Endometrial microvascular endothelial cells (primary cell): ENCODE measurements around the gene APOO. TPM values are rescaled to one million over a fixed set of nuclear protein-coding genes. Genes with fewer than 3 reads are reported as not detected.
"Not testable (repeated sequence)": the region's sequence is repeated elsewhere in the genome, so short reads cannot be mapped to it uniquely, and the experiment has no call there.

Experiments used
- in situ Hi-C: cut with HindIII; loops from 2 replicates; pipeline ENCODE4 v1.10.0; 2017; ENCODE audit warnings: low sequenced_read_pairs, low pct_unique_long_range_greater_than_20kb; ENCODE audit errors: inconsistent ontology term
- total RNA-seq: library from RNA; depleted of rRNA; stranded (reverse); fragments of >200 nt; gene quantifications from one replicate; pipeline ENCODE4 v1.2.3, GENCODE V29; 2015; ENCODE audit errors: inconsistent ontology term

APOO gene
- total RNA-seq, 1 donor from 2014 or later: 16.1 TPM

DNA sequence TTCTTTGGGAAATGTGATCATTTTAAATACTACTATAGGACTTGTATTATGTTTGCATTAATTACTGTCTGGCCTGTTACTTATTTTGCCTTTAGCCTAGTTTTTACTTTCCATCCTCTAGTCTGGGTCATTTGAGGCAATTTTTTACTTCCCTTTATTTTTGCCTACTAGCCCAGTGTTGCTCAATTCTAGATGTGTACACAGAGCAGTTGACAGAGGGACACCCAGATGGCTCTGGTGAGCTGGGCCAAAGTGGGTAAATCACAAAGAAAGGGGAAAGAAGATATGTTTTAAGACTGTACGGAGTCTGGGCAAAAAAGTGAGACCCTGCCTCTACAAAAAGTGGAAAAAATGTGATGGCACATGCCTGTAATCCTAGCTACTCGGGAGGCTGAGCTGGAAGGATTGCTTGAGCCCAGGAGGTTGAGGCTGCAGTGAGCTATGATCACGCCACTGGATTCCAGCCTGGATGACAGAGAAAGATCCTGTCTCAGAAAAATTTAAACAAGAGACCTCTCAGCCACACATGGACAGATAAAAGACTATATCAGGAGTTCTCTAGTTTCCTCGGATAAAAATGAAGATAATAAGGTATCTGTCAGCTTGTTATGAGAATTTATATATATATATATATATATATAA, 35.7 kb downstream of the APOO start:
- in situ Hi-C loops: no loop called here

GRCh38 chrX:23870041-23870440, 37.7 kb downstream of the APOO start:
- in situ Hi-C loops: no loop called here

DNA sequence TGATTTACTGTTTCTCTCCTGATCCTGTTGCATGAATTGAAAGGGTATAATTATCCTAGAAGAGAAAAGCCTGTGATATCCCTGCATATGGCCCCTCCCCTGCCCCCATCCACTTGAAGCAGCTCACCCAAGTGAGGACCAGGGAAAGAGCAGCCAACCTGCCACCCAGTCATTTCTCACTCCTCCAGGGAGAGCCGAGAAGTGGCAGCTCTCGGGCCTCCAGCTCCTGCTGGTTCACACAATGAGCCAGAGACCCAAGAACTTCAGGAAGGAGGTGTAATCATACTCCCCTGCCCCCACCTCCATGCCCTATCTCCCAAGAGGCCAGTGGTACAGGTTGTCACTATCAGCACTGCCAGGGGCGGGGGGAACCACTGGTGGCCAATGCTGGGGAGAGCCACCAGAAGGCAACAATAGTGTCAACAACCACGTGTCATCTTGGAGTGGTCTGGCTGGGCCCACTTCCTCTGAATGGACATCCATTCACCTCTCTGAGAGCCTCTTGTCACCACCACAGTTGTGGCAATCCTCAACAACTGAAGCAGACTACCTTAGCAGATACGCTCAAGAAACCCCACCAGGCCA, 42.9 kb downstream of the APOO start:
- in situ Hi-C loops: no loop called here

GRCh38 chrX:23861952-23862351, 45.8 kb downstream of the APOO start:
- in situ Hi-C loops: not testable (repeated sequence)

- in situ Hi-C loops: no loop called here
These were observed 46.4 kb downstream of the APOO start for GRCh38 chrX:23861215-23861896.

DNA sequence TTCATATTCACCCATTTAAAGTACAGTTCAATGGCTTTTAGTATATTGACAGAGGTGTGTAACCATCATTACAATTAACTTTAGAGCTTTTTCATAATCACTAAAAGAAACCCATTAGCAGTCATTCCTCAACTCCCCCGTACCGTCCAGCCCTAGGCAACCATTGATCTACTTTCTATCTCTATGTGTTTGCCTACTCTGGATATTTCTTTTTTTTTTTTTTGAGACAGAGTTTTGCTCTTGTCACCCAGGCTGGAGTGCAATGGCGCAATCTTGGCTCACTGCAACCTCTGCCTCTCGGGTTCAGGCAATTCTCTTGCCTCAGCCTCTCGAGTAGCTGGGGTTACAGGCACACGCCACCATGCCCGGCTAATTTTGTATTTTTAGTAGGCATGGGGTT, 48.5 kb downstream of the APOO start:
- in situ Hi-C loops: not testable (repeated sequence)

GRCh38 chrX:23857935-23858334, 49.8 kb downstream of the APOO start:
- in situ Hi-C loops: no loop called here

- in situ Hi-C loops: no loop called here
These were observed 50.4 kb downstream of the APOO start for GRCh38 chrX:23857363-23857762.

DNA sequence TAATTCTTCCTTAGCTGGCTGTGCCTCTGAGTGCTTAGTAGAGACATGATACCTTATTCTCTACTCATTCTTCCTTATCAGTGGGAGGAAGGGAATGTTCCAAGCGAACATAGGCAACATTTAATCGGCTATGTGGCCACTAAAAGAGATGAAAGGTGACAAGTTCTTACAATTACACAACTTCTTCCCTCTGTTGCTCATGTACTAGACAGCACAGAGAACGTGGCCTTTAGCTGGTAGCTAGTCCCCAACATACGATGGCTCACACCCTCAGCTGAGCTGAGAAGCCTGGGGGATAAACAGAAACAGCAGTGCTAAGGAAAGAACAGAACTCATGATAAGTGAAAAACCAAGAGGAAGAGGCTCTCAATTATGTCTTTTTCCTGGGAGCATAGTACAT, 52.2 kb downstream of the APOO start:
- in situ Hi-C loops: no loop called here

DNA sequence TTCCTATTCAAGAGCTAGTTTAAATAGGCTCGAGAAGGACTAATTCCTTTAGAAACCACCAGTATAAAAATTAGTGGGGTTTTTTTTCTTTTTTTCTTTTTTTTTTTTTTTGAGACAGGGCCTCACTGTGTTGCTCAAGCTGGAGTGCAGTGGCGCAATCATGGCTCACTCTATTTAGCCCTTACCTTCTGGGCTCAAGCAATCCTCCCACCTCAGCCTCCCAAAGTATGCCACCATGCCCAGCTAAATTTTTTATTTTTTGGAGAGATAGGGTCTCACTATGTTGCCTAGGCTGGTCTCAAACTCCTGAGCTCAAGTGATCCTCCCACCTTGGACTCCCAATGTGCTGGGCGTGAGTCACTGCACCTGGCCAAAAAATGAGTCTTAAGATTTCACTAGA, 52.8 kb downstream of the APOO start:
- in situ Hi-C loops: no loop called here

- in situ Hi-C loops: no loop called here
These were observed 53.6 kb downstream of the APOO start for GRCh38 chrX:23854122-23854521.

DNA sequence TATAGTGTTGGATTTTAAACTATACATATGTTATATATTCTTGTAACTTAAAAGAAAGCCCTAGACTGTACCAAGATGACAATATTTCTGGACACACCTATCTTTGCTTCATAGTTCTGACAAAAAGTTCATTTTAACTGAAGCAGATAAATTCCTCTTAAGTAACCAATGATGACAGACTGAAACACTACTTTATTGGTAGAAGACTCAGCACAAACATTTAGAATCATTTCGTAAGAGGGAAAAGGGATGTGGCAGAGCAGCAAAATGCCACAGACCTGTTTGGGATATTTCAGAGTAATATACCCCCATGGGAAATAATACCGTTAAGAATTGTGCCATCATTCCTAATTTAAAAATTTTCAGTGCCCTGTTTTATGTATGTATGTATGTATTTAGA, 56.2 kb downstream of the APOO start:
- in situ Hi-C loops: no loop called here

GRCh38 chrX:23849241-23849640, 58.5 kb downstream of the APOO start:
- in situ Hi-C loops: no loop called here

- in situ Hi-C loops: no loop called here
These were observed 62.4 kb downstream of the APOO start for GRCh38 chrX:23845351-23845817.

DNA sequence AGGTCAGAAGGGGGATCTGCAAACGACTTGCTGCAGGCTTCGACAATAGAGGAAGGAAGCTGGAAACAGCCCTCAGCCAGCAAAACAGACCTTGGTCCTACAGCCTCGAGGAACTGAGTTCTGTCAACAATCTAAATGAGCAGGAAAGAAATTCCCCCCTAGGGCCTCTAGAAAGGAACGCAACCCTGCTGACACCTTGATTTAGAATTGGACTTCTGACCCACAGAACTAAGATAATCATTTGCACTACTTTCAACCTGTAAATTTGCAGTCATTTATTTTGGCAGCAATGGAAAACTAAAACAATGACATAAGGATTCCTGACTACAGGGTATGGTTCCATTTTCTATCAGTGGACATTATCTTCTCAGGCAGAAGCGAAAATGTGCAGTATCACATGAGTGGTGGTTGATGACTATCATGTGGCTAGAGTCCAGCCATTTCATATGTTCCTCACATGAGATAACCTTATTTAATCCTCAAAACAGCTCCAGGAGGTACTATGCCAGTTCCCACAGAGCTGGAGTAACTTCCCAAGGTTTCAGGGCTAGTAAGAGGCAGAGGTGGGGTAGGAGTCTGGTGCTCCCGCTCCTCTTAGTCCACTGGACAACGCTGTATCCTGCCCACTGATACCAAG, 63.1 kb downstream of the APOO start:
- in situ Hi-C loops: no loop called here

- in situ Hi-C loops: no loop called here
These were observed 65.8 kb downstream of the APOO start for GRCh38 chrX:23841847-23842522.

DNA sequence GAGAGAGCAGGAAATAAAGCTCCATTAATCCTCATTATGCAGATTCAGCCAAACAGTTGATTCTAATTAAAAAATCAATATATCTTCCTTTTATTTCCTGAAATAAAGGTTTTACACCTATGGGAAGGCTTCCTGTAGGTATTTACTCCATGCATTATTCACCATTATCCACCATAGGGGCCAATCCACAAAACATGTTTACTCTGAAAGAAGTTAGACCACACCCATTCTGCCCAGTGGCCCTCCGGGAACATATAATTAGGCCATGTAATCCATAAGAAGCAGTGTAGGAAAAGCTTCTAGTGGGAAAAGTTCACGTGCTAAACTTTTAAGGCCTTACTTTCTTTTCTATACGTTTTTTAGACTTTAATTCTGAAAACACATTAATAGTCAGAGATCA, 67.1 kb downstream of the APOO start:
- in situ Hi-C loops: no loop called here

DNA sequence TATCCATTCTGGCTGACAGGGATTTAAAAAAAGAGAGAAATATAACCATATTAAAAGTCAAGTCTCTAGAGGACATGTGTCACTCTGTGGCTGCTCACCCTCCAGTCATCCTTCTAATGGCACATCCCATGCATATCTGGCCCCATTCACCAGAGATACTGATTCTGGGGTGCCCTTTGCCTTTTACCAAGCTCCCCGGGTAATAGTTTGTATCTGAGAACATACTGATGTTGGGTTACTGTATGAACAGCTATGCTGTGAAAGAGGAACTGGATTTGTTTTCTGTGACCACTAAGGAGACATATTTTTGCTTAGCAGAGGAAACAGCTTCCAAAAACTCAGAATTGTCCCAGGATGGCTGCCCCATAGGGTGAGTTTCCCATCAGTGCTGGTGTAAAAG, 68.8 kb downstream of the APOO start:
- in situ Hi-C loops: no loop called here

- in situ Hi-C loops: no loop called here
These were observed 75.0 kb downstream of the APOO start for GRCh38 chrX:23832721-23833120.
